SU-DHL-6 (cell line): ENCODE measurements around the gene SLF2.

Source experiments
- H2AFZ ChIP-seq: fragments of 200-600 bp; sonication (generic); 2 replicates; pipeline ENCODE4 v1.6.1; 2014; ENCODE audit warnings: low read depth, mild to moderate bottlenecking, moderate library complexity, mixed read lengths, antibody characterized with exemption, low read length; ENCODE audit not compliant: severe bottlenecking
- H3F3A ChIP-seq: fragments of 200-600 bp; shearing (Covaris generic); 2 replicates; pipeline ENCODE4 v1.6.0; 2016; ENCODE audit warnings: antibody characterized with exemption, mild to moderate bottlenecking; ENCODE audit not compliant: insufficient read depth
- H3K27ac ChIP-seq: fragments of 200-600 bp; sonication (generic); 2 replicates; pipeline ENCODE4 v1.5.1; 2016; ENCODE audit warnings: low read depth, mild to moderate bottlenecking, low read length, moderate library complexity, mixed read lengths
- H3K27me3 ChIP-seq: fragments of 200-600 bp; sonication (generic), shearing (Covaris generic); 2 replicates; pipeline ENCODE4 v1.6.0; 2014; ENCODE audit warnings: mild to moderate bottlenecking, low read length
- H3K36me3 ChIP-seq: fragments of 200-600 bp; sonication (generic); 2 replicates; pipeline ENCODE4 v1.6.1; 2014; ENCODE audit warnings: mild to moderate bottlenecking, low read length, mixed read lengths
- H3K4me2 ChIP-seq: fragments of 300-600, 200-600 bp; shearing (Covaris generic), sonication (generic); 2 replicates; pipeline ENCODE4 v1.6.0; 2014; ENCODE audit warnings: low read length, low read depth, mild to moderate bottlenecking; ENCODE audit not compliant: poor library complexity, severe bottlenecking
- H3K4me3 ChIP-seq: fragments of 200-600 bp; sonication (generic); 2 replicates; pipeline ENCODE4 v1.5.1; 2014; ENCODE audit warnings: antibody characterized with exemption, low read length, mild to moderate bottlenecking, mixed read lengths; ENCODE audit not compliant: insufficient read depth, poor library complexity, severe bottlenecking
- H3K79me2 ChIP-seq: fragments of 200-600 bp; sonication (generic); 2 replicates; pipeline ENCODE4 v1.6.1; 2014; ENCODE audit warnings: mild to moderate bottlenecking, low read length, moderate library complexity; ENCODE audit not compliant: insufficient read depth
- H3K9ac ChIP-seq: fragments of 200-600 bp; sonication (generic); 2 replicates; pipeline ENCODE4 v1.7.0; 2014; ENCODE audit warnings: mild to moderate bottlenecking, low read length
- H3K9me2 ChIP-seq: fragments of 200-600 bp; sonication (generic); replicated peaks from 2 replicates; pipeline ENCODE4 v1.6.1; 2014; ENCODE audit warnings: low read length; ENCODE audit not compliant: insufficient read depth
- H3K9me3 ChIP-seq: fragments of 200-600 bp; sonication (generic); 2 replicates; pipeline ENCODE4 v1.6.1; 2014; ENCODE audit warnings: low read length, mixed read lengths; ENCODE audit not compliant: insufficient read depth
- H4K20me1 ChIP-seq: fragments of 200-600 bp; sonication (generic); 2 replicates; pipeline ENCODE4 v1.6.1; 2014; ENCODE audit warnings: low read depth, mild to moderate bottlenecking, antibody characterized with exemption, low read length, moderate library complexity, mixed read lengths
- CTCF ChIP-seq: fragments of 200-600 bp; sonication (generic); IDR thresholded peaks from one replicate; pipeline ENCODE4 v1.5.1; 2017; ENCODE audit warnings: antibody characterized with exemption, mild to moderate bottlenecking, low read length, moderate library complexity; ENCODE audit not compliant: insufficient read depth, poor library complexity, severe bottlenecking
- EZH2phosphoT487 ChIP-seq: fragments of 200-600 bp; sonication (generic), shearing (Covaris generic); conservative IDR thresholded peaks from 2 replicates; pipeline ENCODE4 v1.6.1; 2018; ENCODE audit warnings: mild to moderate bottlenecking, antibody characterized with exemption, low read length, moderate library complexity, mixed read lengths

Gene SLF2

GRCh38 chr10:100980311-100980710, 67.5 kb downstream of the SLF2 start:
- Histone ChIP-seq H4K20me1 (no peaks in the 10 kb centered on the region), H3K4me2 (no peak overlapping the region), H3K27me3 (no peaks in the 10 kb centered on the region), H2AFZ (no peak overlapping the region), H3K79me2 (no peaks in the 10 kb centered on the region), H3F3A (no peaks in the 10 kb centered on the region), H3K36me3 (no peaks in the 10 kb centered on the region), H3K9ac (no peak overlapping the region), H3K27ac (no peak overlapping the region), H3K9me2 (no peaks in the 10 kb centered on the region), H3K9me3 (no peaks in the 10 kb centered on the region), H3K4me3 (no peak overlapping the region)
- TF ChIP-seq EZH2phosphoT487 = no peak
- no peak for TF ChIP-seq CTCF

GRCh38 chr10:100980711-100981110, 67.9 kb downstream of the SLF2 start:
- Histone ChIP-seq H3F3A (no peaks in the 10 kb centered on the region), H3K9ac (no peak overlapping the region), H4K20me1 (no peaks in the 10 kb centered on the region), H3K4me2 (no peak overlapping the region), H3K27ac (no peak overlapping the region), H3K9me2 (no peaks in the 10 kb centered on the region), H3K4me3 (no peak overlapping the region), H3K9me3 (no peaks in the 10 kb centered on the region), H3K36me3 (no peaks in the 10 kb centered on the region), H3K79me2 (0 out of 2 replicates have a peak, but pooled peaks cover 2% of the 10 kb centered on the region), H3K27me3 (no peaks in the 10 kb centered on the region), H2AFZ (no peak overlapping the region)
- no peak for TF ChIP-seq CTCF
- TF ChIP-seq EZH2phosphoT487 = no peak

DNA sequence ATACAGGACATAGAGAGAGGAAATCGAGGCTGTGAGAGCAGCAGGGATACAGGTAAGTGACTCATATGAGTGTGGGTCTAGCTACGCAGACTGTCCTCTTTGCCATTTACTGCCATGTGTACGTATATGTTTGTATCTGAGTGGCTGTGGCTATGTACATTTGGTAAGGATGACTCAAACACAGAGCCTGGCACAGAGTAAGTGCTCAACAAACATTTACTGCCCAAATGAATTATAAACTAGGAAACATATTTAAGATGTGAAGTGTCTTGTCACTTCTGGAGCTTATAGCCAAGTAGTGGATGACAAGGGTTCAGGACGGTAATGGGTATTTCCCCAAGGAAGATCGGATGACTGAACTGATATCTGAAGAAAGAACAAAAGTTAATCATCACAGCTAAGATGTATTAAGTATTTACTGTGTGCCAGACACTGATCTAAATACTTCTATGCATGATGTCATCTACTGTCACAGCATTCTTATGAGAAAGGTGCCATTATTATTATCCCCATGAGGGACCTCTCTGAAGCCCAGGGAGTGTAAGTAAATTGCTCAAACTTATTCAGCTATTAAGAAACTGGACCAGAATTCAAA, 68.5 kb downstream of the SLF2 start:
- H3K9me3 ChIP-seq = no peaks in the 10 kb centered on the region
- H4K20me1 ChIP-seq = no peaks in the 10 kb centered on the region
- no peak overlapping the region for H2AFZ ChIP-seq
- no peak overlapping the region for H3K4me3 ChIP-seq
- H3K36me3 ChIP-seq = no peaks in the 10 kb centered on the region
- no peak overlapping the region for H3K27ac ChIP-seq
- H3K27me3 ChIP-seq = no peaks in the 10 kb centered on the region
- H3F3A ChIP-seq = no peaks in the 10 kb centered on the region; the same call in 1 of the 2 replicates
- H3K4me2 ChIP-seq = no peak overlapping the region
- 0 out of 2 replicates have a peak, but pooled peaks cover 3% of the 10 kb centered on the region for H3K79me2 ChIP-seq
- no peaks in the 10 kb centered on the region for H3K9me2 ChIP-seq
- TF ChIP-seq EZH2phosphoT487 (no peak), CTCF (no peak)
- no peak overlapping the region for H3K9ac ChIP-seq
